HEK293 (cell line): Measurements from ENCODE around the gene DMWD.

ENCODE experiments used
- CTCF ChIA-PET: fragments of 350-600 bp; formaldehyde crosslinking; extraction: SDS; loops from one replicate; lab custom pipeline; 2021; ENCODE audit warnings: antibody characterized with exemption; lab: Yijun Ruan, JAX
- POLR2A ChIA-PET: fragments of 300-600 bp; formaldehyde crosslinking; extraction: SDS; loops from one replicate; lab custom pipeline; 2020; ENCODE audit warnings: antibody characterized with exemption, inconsistent platforms; lab: Yijun Ruan, JAX
- H3K27ac ChIP-seq: fragments of 200-500 bp; sonication (Bioruptor generic); 2 replicates; pipeline ENCODE4 v1.5.1; 2014; ENCODE audit warnings: low read depth, low read length, control low read depth, inconsistent platforms; ENCODE audit errors: extremely low read depth
- H3K36me3 ChIP-seq, 2 experiments: fragments of 200-500 bp in 1 of 2; sonication (Bioruptor generic) in 1 of 2; 1 replicate in 1 of 2; 2 replicates in 1 of 2; pipeline ENCODE4 v1.5.1; 2014 to 2017; ENCODE audit warnings: inconsistent platforms in 2 of 2, low read length in 2 of 2; ENCODE audit not compliant: control insufficient read depth in 2 of 2, insufficient read depth in 1 of 2
- H3K4me1 ChIP-seq: fragments of 200-500 bp; sonication (Bioruptor generic); 2 replicates; pipeline ENCODE4 v1.5.1; 2014; ENCODE audit warnings: mild to moderate bottlenecking, low read length, inconsistent platforms; ENCODE audit not compliant: control insufficient read depth, insufficient read depth
- H3K4me3 ChIP-seq: 2 replicates; pipeline ENCODE4 v1.5.1; 2011; ENCODE audit warnings: low read depth, mild to moderate bottlenecking, control low read depth, low read length, moderate library complexity
- H3K9me3 ChIP-seq: fragments of 200-500 bp; sonication (Bioruptor generic); 2 replicates; pipeline ENCODE4 v1.5.1; 2014; ENCODE audit warnings: low read depth, low read length, inconsistent platforms; ENCODE audit not compliant: control insufficient read depth, insufficient read depth
- HOXD13 ChIP-seq: sonication (generic); formaldehyde crosslinking; IDR thresholded peaks from 2 replicates; pipeline ENCODE4 v1.8.0; 2022; ENCODE audit warnings: missing genetic modification reagents, borderline replicate concordance
- KLF17 ChIP-seq: fragments of 450-650 bp; formaldehyde crosslinking; IDR thresholded peaks from 2 replicates; pipeline ENCODE4 v1.5.1; 2016; ENCODE audit warnings: missing biosample characterization, missing genetic modification characterization
- PRDM1 ChIP-seq: fragments of 450-650 bp; formaldehyde crosslinking; IDR thresholded peaks from 2 replicates; pipeline ENCODE4; 2016; ENCODE audit warnings: missing biosample characterization, missing genetic modification characterization
- SALL2 ChIP-seq: fragments of 450-650 bp; formaldehyde crosslinking; IDR thresholded peaks from 2 replicates; pipeline ENCODE4 v1.5.0; 2017; ENCODE audit warnings: missing biosample characterization, mild to moderate bottlenecking, missing genetic modification characterization, borderline replicate concordance
- SCRT2 ChIP-seq: fragments of 450-650 bp; formaldehyde crosslinking; IDR thresholded peaks from 2 replicates; pipeline ENCODE4 v1.5.1; 2016; ENCODE audit warnings: missing biosample characterization, missing genetic modification characterization
- SP2 ChIP-seq: fragments of 450-650 bp; formaldehyde crosslinking; IDR thresholded peaks from 2 replicates; pipeline ENCODE4 v1.5.1; 2016; ENCODE audit warnings: missing biosample characterization, missing genetic modification characterization
- ZBTB17 ChIP-seq: fragments of 450-650 bp; formaldehyde crosslinking; IDR thresholded peaks from 2 replicates; pipeline ENCODE4 v1.5.1; 2016; ENCODE audit warnings: missing biosample characterization, missing genetic modification characterization
- ZBTB7A ChIP-seq: fragments of 450-650 bp; formaldehyde crosslinking; IDR thresholded peaks from 2 replicates; pipeline ENCODE4 v1.5.1; 2016; ENCODE audit warnings: low read depth, missing biosample characterization, missing genetic modification characterization
- ZNF19 ChIP-seq: fragments of 450-650 bp; formaldehyde crosslinking; IDR thresholded peaks from 2 replicates; pipeline ENCODE4; 2016; ENCODE audit warnings: missing biosample characterization, missing genetic modification characterization, low read depth
- ZNF214 ChIP-seq: fragments of 450-650 bp; formaldehyde crosslinking; IDR thresholded peaks from 2 replicates; pipeline ENCODE4 v1.5.1; 2017; ENCODE audit warnings: missing biosample characterization, mild to moderate bottlenecking, missing genetic modification characterization, borderline replicate concordance
- ZNF280C ChIP-seq: fragments of 450-650 bp; formaldehyde crosslinking; IDR thresholded peaks from 2 replicates; pipeline ENCODE4 v1.5.1; 2016; ENCODE audit warnings: missing biosample characterization, missing genetic modification characterization
- ZNF311 ChIP-seq: fragments of 450-650 bp; formaldehyde crosslinking; IDR thresholded peaks from 2 replicates; pipeline ENCODE4 v1.5.1; 2017; ENCODE audit warnings: missing biosample characterization, missing genetic modification characterization, borderline replicate concordance
- ZNF600 ChIP-seq: fragments of 450-650 bp; formaldehyde crosslinking; IDR thresholded peaks from 2 replicates; pipeline ENCODE4 v1.5.1; 2016; ENCODE audit warnings: missing biosample characterization, missing genetic modification characterization
- ZNF624 ChIP-seq: fragments of 450-650 bp; formaldehyde crosslinking; IDR thresholded peaks from 2 replicates; pipeline ENCODE4 v1.5.1; 2017; ENCODE audit warnings: missing biosample characterization, missing genetic modification characterization
- ZNF660 ChIP-seq: fragments of 450-650 bp; IDR thresholded peaks from 2 replicates; pipeline ENCODE4 v1.5.1; 2018; ENCODE audit warnings: missing biosample characterization, mild to moderate bottlenecking, missing genetic modification characterization
- ZNF664 ChIP-seq: fragments of 450-650 bp; formaldehyde crosslinking; IDR thresholded peaks from 2 replicates; pipeline ENCODE4 v1.5.1; 2016; ENCODE audit warnings: missing biosample characterization, missing genetic modification characterization
- ZNF792 ChIP-seq: fragments of 450-650 bp; formaldehyde crosslinking; IDR thresholded peaks from 2 replicates; pipeline ENCODE4 v1.5.1; 2016; ENCODE audit warnings: missing biosample characterization, missing genetic modification characterization
- ZSCAN18 ChIP-seq: fragments of 450-650 bp; formaldehyde crosslinking; IDR thresholded peaks from 2 replicates; pipeline ENCODE4 v1.5.1; 2016; ENCODE audit warnings: missing biosample characterization, missing genetic modification characterization

Gene DMWD

GRCh38 chr19:45814851-45815480 lies 22.3 kb upstream of the DMWD start, which contains the start of gene RSPH6A:
RSPH6A (minus strand) TSS chr19:45815308; CDS start chr19:45815176, 132 bp downstream.
- ChIA-PET CTCF (interaction anchor here (1.2 to 1.9 kb wide), 2 partner anchors 10 to 16 kb away, joined by 4 to 11 read pairs; no protein-coding TSS in a partner anchor), POLR2A (interaction anchor here (0.8 to 1.0 kb wide), 4 partner anchors 22 to 48 kb away, joined by 3 to 8 read pairs (median 4); partner anchors contain the start of gene SIX5)
- peak; percentile 60; the same call in 1 of the 2 replicates for TF ChIP-seq SCRT2
- TF ChIP-seq SP2 (tag by site-specific recombination) = no peak
- Histone ChIP-seq H3K36me3 (peaks cover 0 to 18% of the 10 kb centered on the region in 2 experiments; a peak in 2 of 3 replicates), H3K9me3 (no peaks in the 10 kb centered on the region), H3K4me3 (no peak within 1 kb of the TSS), H3K27ac (no peak within 1 kb of the TSS), H3K4me1 (peaks cover 4% of the 10 kb centered on the region; the same call in 1 of the 2 replicates)

- peak; percentile 78 for TF ChIP-seq ZNF600
- TF ChIP-seq SALL2 (tag by site-specific recombination) = no peak
- Histone ChIP-seq H3K4me1 (peaks cover 4% of the 10 kb centered on the region; the same call in 1 of the 2 replicates), H3K36me3 (peaks cover 0 to 13% of the 10 kb centered on the region in 2 experiments; a peak in 2 of 3 replicates), H3K27ac (no peak overlapping the region), H3K4me3 (no peak overlapping the region), H3K9me3 (no peaks in the 10 kb centered on the region)
- POLR2A ChIA-PET = interaction anchor here (0.7 to 1.0 kb wide), 4 partner anchors 21 to 105 kb away, joined by 3 to 5 read pairs (median 3); partner anchors contain the start of gene SIX5
- CTCF ChIA-PET = interaction anchor here (0.6 to 1.9 kb wide), 6 partner anchors 9 to 335 kb away, joined by 3 to 11 read pairs (median 4); partner anchors contain the start of gene SIX5
Measured at GRCh38 chr19:45814166-45814780, 21.6 kb upstream of the DMWD start.

- TF ChIP-seq ZNF19 (tag by site-specific recombination) (no peak), ZNF660 (tag by site-specific recombination) (no peak), ZNF214 (tag by site-specific recombination) (no peak), ZNF280C (no peak), ZSCAN18 (tag by site-specific recombination) (no peak), ZBTB7A (tag by site-specific recombination) (no peak), PRDM1 (no peak), KLF17 (tag by site-specific recombination) (no peak), ZNF311 (tag by site-specific recombination) (no peak), HOXD13 (CRISPR knock-in tag) (no peak), ZBTB17 (tag by site-specific recombination) (no peak), ZNF664 (tag by site-specific recombination) (no peak), ZNF792 (tag by site-specific recombination) (no peak), ZNF624 (tag by site-specific recombination) (no peak)
- Histone ChIP-seq H3K9me3 (no peaks in the 10 kb centered on the region), H3K4me1 (no peaks in the 10 kb centered on the region; the same call in 1 of the 2 replicates), H3K36me3 (peaks cover 0 to 13% of the 10 kb centered on the region in 2 experiments; a peak in 2 of 3 replicates), H3K27ac (no peak overlapping the region), H3K4me3 (no peak overlapping the region)
- ChIA-PET POLR2A (no interaction called here), CTCF (interaction anchor here (0.7 to 1.1 kb wide), 2 partner anchors 19 to 48 kb away, joined by 3 to 4 read pairs; partner anchors contain the start of gene DMWD)
Measured at GRCh38 chr19:45812297-45812696, 19.7 kb upstream of the DMWD start.
